Measurements from ENCODE around the gene ERF. TPM values are rescaled to one million over a fixed set of nuclear protein-coding genes. Genes with fewer than 3 reads are reported as not detected.
A peak's percentile ranks its signal among the peaks of the same experiment; 100 is the strongest.

ERF gene
- total RNA-seq, 1 donor from 2014 or later, result 51.6 TPM

DNA sequence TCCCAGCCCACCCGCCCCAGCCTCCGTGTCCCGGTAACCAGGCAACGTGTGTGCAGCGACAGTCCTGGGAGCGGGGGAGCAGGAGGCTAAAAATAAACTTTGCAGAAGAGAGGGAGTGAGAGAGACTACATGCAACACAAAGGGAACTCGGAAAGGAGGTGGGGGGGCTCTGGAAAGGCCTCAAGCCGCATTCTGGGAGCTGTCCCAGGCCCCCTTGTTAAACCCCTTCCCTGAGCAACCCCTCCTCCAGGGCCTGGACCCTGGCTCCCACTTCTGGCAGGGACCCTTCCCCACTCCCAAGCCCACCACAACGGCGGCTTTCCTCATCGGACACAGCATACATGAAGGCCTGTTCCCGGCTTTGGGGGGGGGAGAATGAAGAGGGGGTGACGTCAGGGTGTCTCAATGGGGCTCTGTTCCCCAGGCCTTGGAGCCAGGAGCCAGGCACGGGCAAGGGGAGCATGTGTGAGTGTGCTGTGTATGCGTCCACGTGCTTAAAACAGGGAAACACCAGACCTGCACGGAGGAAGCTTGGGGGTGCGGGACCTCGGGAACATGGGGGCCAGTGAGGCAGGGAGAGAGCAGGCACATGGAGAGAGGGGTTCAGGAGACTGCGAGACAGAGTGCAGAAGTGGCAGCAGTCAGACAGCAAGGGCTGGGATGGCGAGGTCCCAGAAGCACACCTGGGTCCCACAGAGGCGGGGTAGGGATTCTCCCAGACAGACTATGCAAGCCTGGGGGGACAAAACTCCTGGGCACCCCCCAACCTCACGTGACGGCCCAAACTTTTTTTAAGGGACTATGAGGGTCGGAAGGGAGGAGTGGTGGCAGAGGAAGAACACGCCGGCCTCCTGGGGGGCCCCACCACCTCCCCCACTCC is 2.3 kb downstream of the ERF start:
- Histone ChIP-seq H3K9me3 (no peaks in the 10 kb centered on the region), H3K36me3 (peaks cover 6 to 18% of the 10 kb centered on the region in 2 donors), H3K27me3 (no peaks in the 10 kb centered on the region), H3K4me3 (peak overlapping the region; percentile 84 to 95), H3K27ac (peak overlapping the region; percentile 97 to 99), H3K4me1 (peaks cover 20 to 41% of the 10 kb centered on the region in 2 donors)
- TF ChIP-seq, protein P1, sequence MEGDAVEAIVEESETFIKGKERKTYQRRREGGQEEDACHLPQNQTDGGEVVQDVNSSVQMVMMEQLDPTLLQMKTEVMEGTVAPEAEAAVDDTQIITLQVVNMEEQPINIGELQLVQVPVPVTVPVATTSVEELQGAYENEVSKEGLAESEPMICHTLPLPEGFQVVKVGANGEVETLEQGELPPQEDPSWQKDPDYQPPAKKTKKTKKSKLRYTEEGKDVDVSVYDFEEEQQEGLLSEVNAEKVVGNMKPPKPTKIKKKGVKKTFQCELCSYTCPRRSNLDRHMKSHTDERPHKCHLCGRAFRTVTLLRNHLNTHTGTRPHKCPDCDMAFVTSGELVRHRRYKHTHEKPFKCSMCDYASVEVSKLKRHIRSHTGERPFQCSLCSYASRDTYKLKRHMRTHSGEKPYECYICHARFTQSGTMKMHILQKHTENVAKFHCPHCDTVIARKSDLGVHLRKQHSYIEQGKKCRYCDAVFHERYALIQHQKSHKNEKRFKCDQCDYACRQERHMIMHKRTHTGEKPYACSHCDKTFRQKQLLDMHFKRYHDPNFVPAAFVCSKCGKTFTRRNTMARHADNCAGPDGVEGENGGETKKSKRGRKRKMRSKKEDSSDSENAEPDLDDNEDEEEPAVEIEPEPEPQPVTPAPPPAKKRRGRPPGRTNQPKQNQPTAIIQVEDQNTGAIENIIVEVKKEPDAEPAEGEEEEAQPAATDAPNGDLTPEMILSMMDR (IDR thresholded peaks at IDR 0.05), result no peak
- DNase-seq (ENCODE audit: low spot score in 2 of 2), result peak in 1 of 2 donors; percentile 80
- intact Hi-C loops (cut with DNase I), result no loop called here

DNA sequence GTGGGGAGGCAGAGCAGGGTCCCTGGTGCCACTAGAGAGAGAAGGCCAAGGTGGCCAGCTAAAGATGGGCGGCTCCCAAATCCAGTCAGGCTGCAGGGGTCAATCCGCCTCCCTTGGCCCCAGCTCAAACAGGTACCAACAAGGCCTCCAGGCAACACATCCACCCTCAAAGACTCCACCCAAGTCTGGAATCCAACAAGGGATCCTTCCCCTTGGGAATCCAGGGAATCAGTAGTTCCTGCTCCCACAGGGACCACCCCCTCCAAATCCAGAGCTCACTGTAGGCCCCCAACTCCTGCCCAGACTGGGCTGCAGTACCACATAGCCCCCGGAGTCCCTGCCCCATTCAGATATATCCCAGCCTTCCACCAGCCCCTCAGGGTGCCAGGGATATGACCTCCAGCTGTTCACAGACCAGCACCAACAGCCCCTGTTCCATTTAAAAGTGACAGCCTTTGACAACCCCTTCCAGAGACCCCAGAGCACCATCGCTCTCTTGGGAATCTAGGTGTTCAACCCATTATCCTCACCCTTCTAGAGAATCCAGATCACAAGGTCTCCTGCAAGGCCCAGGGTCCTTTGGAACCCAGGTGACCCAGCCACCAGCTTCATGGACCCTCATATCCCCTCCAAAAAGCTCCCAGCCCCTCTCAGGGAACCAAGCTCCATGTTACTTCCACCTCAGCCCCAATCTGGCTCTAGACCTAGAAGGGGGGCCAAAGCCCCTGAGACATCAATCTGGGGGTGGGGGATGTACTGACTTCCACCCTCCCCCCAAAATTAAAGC is 3.2 kb downstream of the ERF start:
- H3K4me1 ChIP-seq, result peaks cover 20 to 41% of the 10 kb centered on the region in 2 donors
- intact Hi-C loops (cut with DNase I), result no loop called here
- peak overlapping the region; percentile 84 to 95 for H3K4me3 ChIP-seq

GRCh38 chr19:42250666-42251531 is 4.0 kb downstream of the ERF start:
- TF ChIP-seq, protein P1 (IDR thresholded peaks at IDR 0.05), result no peak
- H3K4me1 ChIP-seq, result peaks cover 23 to 42% of the 10 kb centered on the region in 2 donors
- no peak for DNase-seq (ENCODE audit: low spot score in 2 of 2)
- H3K9me3 ChIP-seq, result no peaks in the 10 kb centered on the region
- intact Hi-C loops (cut with DNase I), result no loop called here
- no peaks in the 10 kb centered on the region for H3K27me3 ChIP-seq
- H3K27ac ChIP-seq, result peak overlapping the region; percentile 97 to 99
- H3K36me3 ChIP-seq, result peaks cover 6 to 18% of the 10 kb centered on the region in 2 donors
- peak overlapping the region; percentile 24 to 84 for H3K4me3 ChIP-seq

More for the DNA sequence above, 3.2 kb downstream of the ERF start:
- peaks cover 6 to 18% of the 10 kb centered on the region in 2 donors for H3K36me3 ChIP-seq
- TF ChIP-seq, protein P1 (IDR thresholded peaks at IDR 0.05), result no peak
- H3K27ac ChIP-seq, result peak overlapping the region; percentile 97 to 99
- DNase-seq (ENCODE audit: low spot score in 2 of 2), result no peak
- no peaks in the 10 kb centered on the region for H3K27me3 ChIP-seq
- H3K9me3 ChIP-seq, result no peaks in the 10 kb centered on the region

DNA sequence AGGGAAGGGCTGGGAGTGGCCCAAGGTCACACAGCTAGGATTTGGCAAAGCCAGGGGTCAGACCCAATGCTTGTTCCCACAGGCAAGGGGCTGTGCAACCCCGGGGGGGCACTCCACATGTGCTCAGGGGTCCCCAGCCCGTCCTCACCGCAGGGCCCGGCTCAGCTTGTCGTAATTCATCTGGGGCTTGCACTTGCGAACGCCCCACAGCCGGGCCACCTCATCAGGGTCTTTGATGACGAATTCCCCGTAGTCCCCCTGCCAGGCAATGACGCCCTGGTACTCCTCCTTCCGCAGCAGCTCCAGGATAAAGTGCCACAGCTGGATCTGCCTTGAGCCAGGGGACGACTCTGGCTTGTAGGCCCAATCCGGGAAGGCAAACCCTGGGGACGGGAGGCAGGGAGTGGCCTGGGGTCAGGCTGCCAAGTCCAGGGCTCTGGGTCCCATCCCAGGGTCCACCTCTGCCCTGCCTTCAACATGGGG is 4.7 kb downstream of the ERF start:
- H3K9me3 ChIP-seq, result no peaks in the 10 kb centered on the region
- peaks cover 6 to 18% of the 10 kb centered on the region in 2 donors for H3K36me3 ChIP-seq
- H3K27ac ChIP-seq, result peak overlapping the region; percentile 97 to 99
- TF ChIP-seq, protein P1 (IDR thresholded peaks at IDR 0.05), result no peak
- peaks cover 25 to 49% of the 10 kb centered on the region in 2 donors for H3K4me1 ChIP-seq
- DNase-seq (ENCODE audit: low spot score in 2 of 2), result peak in 1 of 2 donors; percentile 80
- intact Hi-C loops (cut with DNase I), result no loop called here
- no peaks in the 10 kb centered on the region for H3K27me3 ChIP-seq
- peak overlapping the region; percentile 24 to 84 for H3K4me3 ChIP-seq

- no peaks in the 10 kb centered on the region for H3K27me3 ChIP-seq
- H3K27ac ChIP-seq, result peak overlapping the region; percentile 97 to 99
- H3K4me1 ChIP-seq, result peaks cover 25 to 54% of the 10 kb centered on the region in 2 donors
Observed at GRCh38 chr19:42249769-42250168, 5.2 kb downstream of the ERF start.

More at GRCh38 chr19:42249769-42250168, 5.2 kb downstream of the ERF start:
- Histone ChIP-seq H3K36me3 (peaks cover 6 to 18% of the 10 kb centered on the region in 2 donors), H3K9me3 (no peaks in the 10 kb centered on the region), H3K4me3 (peak overlapping the region in 1 of 2 donors; percentile 84)
- intact Hi-C loops (cut with DNase I), result no loop called here
- DNase-seq (ENCODE audit: low spot score in 2 of 2), result no peak
- TF ChIP-seq, protein P1 (IDR thresholded peaks at IDR 0.05), result no peak

Data from ascending aorta (tissue), 2 donors.